Left ventricle myocardium inferior (tissue), 1 donor: Measurements from ENCODE around the gene ZCCHC2. TPM values are rescaled to one million over a fixed set of nuclear protein-coding genes. Genes with fewer than 3 reads are reported as not detected.

Experiments
- DNase-seq: peaks from one replicate; pipeline ENCODE4 v3.0.0-alpha.2; 2020
- H3K27ac ChIP-seq: fragments of 200-600 bp; replicated peaks from 2 replicates; pipeline ENCODE4 v1.8.0; 2021
- H3K27me3 ChIP-seq: fragments of 200-600 bp; 2 replicates; pipeline ENCODE4 v1.8.0; 2021; ENCODE audit warnings: low read depth
- H3K36me3 ChIP-seq: fragments of 200-600 bp; 2 replicates; pipeline ENCODE4 v1.8.0; 2021
- H3K4me1 ChIP-seq: fragments of 200-600 bp; 2 replicates; pipeline ENCODE4 v1.8.0; 2021
- H3K4me3 ChIP-seq: fragments of 200-600 bp; 2 replicates; pipeline ENCODE4 v1.8.0; 2021; ENCODE audit warnings: mild to moderate bottlenecking, moderate library complexity
- H3K9me3 ChIP-seq: fragments of 200-600 bp; replicated peaks from 2 replicates; pipeline ENCODE4 v1.8.0; 2021
- intact Hi-C: fragments of 100-400 bp; cut with micrococcal nuclease; formaldehyde crosslinking; loops from one replicate; pipeline ENCODE4 v1.11.0; 2022
- long read RNA-seq: library from polyadenylated mRNA; unstranded; transcript quantifications from one replicate; pipeline ENCODE4 v2.0.0, GENCODE V29; 2021
- total RNA-seq: library from RNA; stranded (reverse); fragmentation: NEBNext Ultra II Directional; extraction: Animal tissue kit (Norgen Biotek cat#: 25700); gene quantifications from one replicate; pipeline ENCODE4 v1.2.1, GENCODE V29; 2021
- TF ChIP-seq, protein P1 (sequence below): fragments of 200-600 bp; IDR thresholded peaks from 2 replicates; pipeline ENCODE4 v1.8.0; 2021; ENCODE audit warnings: antibody characterized with exemption, mild to moderate bottlenecking, borderline replicate concordance
- donor health status: DM: no; HTN: yes; CAD: no; lungs with severe emphysema.

The ZCCHC2 gene
- 13.1 TPM for total RNA-seq
- long read RNA-seq, partial matches to known transcripts, result 4 of 10 reads
- long read RNA-seq, other reads (novel, unspliced or antisense), result 6 of 10 reads

- peaks cover 58% of the 10 kb centered on the region for H3K4me1 ChIP-seq
- intact Hi-C loops, result no loop called here
- DNase-seq, result peak; percentile 99
- H3K9me3 ChIP-seq, result no peaks in the 10 kb centered on the region
- TF ChIP-seq, protein P1, sequence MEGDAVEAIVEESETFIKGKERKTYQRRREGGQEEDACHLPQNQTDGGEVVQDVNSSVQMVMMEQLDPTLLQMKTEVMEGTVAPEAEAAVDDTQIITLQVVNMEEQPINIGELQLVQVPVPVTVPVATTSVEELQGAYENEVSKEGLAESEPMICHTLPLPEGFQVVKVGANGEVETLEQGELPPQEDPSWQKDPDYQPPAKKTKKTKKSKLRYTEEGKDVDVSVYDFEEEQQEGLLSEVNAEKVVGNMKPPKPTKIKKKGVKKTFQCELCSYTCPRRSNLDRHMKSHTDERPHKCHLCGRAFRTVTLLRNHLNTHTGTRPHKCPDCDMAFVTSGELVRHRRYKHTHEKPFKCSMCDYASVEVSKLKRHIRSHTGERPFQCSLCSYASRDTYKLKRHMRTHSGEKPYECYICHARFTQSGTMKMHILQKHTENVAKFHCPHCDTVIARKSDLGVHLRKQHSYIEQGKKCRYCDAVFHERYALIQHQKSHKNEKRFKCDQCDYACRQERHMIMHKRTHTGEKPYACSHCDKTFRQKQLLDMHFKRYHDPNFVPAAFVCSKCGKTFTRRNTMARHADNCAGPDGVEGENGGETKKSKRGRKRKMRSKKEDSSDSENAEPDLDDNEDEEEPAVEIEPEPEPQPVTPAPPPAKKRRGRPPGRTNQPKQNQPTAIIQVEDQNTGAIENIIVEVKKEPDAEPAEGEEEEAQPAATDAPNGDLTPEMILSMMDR, result no peak
- H3K4me3 ChIP-seq, result peak within 1 kb of the TSS; percentile 97
- no peaks in the 10 kb centered on the region for H3K36me3 ChIP-seq
- peak within 1 kb of the TSS; percentile 99 for H3K27ac ChIP-seq
- no peaks in the 10 kb centered on the region for H3K27me3 ChIP-seq
Observed at GRCh38 chr18:62522504-62523254, at the start of gene ZCCHC2. Gene ZCCHC2 (plus strand): TSS chr18:62523025. CDS start chr18:62523425, 400 bp downstream.

DNA sequence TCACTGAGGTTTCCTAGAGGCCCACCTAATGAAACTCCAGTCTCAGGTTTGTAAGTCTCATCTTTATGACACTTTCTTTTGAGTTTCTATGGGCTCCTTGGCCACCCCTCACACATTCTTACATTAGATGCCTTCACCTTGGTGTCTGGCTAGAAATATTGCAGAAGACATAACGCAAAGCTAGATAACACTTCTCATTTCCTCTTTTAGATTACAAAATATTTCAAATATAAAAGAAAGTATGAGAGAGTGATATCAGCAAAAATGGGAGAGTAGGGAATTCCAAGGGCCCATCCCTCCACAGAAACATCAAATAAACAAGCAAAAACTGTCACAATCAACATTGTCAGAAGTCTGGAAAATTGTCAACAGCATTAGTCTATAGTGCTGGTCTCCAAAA is 43.3 kb upstream of the ZCCHC2 start:
- intact Hi-C loops, result no loop called here
- DNase-seq, result no peak
- Histone ChIP-seq H3K27ac (no peak overlapping the region), H3K9me3 (peaks cover 28% of the 10 kb centered on the region), H3K36me3 (no peaks in the 10 kb centered on the region), H3K4me1 (no peaks in the 10 kb centered on the region), H3K4me3 (no peak overlapping the region), H3K27me3 (no peaks in the 10 kb centered on the region)
- TF ChIP-seq, protein P1, result no peak

- no peaks in the 10 kb centered on the region for H3K4me1 ChIP-seq
- H3K27ac ChIP-seq, result no peak overlapping the region
- intact Hi-C loops, result no loop called here
- no peak overlapping the region for H3K4me3 ChIP-seq
- peaks cover 5% of the 10 kb centered on the region for H3K27me3 ChIP-seq
- DNase-seq, result no peak
- H3K36me3 ChIP-seq, result no peaks in the 10 kb centered on the region
- TF ChIP-seq, protein P1, result no peak
- peaks cover 28% of the 10 kb centered on the region for H3K9me3 ChIP-seq
Observed at GRCh38 chr18:62480927-62481326, 41.9 kb upstream of the ZCCHC2 start.

DNA sequence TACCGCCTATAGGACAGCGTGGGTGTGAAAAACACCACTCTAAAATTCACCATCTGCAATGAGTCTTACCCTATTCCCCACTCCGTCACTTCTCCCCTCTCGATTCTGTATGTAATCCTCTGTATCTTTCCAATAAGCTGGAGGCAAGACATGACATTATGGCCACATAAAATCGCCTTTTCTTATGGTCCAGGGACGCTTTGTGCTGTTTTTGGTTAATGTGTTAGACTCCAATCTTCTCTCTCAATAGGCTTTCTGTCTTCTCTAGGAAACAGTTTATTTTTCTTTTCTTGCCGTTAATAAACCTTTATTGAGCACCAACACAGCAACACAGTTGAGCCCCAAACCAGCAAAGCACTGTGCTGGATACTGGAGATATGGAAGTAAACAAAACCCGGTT is 37.9 kb upstream of the ZCCHC2 start:
- TF ChIP-seq, protein P1, result no peak
- peaks cover 15% of the 10 kb centered on the region for H3K27me3 ChIP-seq
- H3K9me3 ChIP-seq, result peaks cover 23% of the 10 kb centered on the region
- no peak for DNase-seq
- no peak overlapping the region for H3K27ac ChIP-seq
- no peak overlapping the region for H3K4me3 ChIP-seq
- intact Hi-C loops, result no loop called here
- no peaks in the 10 kb centered on the region for H3K4me1 ChIP-seq
- H3K36me3 ChIP-seq, result no peaks in the 10 kb centered on the region

GRCh38 chr18:62485684-62486083 is 37.1 kb upstream of the ZCCHC2 start:
- Histone ChIP-seq H3K27me3 (peaks cover 15% of the 10 kb centered on the region), H3K27ac (no peak overlapping the region), H3K9me3 (peaks cover 16% of the 10 kb centered on the region), H3K4me3 (no peak overlapping the region), H3K4me1 (no peaks in the 10 kb centered on the region), H3K36me3 (no peaks in the 10 kb centered on the region)
- TF ChIP-seq, protein P1, result no peak
- no peak for DNase-seq
- intact Hi-C loops, result no loop called here
